Measurements from ENCODE around the gene TUBA1A.

The TUBA1A gene

DNA sequence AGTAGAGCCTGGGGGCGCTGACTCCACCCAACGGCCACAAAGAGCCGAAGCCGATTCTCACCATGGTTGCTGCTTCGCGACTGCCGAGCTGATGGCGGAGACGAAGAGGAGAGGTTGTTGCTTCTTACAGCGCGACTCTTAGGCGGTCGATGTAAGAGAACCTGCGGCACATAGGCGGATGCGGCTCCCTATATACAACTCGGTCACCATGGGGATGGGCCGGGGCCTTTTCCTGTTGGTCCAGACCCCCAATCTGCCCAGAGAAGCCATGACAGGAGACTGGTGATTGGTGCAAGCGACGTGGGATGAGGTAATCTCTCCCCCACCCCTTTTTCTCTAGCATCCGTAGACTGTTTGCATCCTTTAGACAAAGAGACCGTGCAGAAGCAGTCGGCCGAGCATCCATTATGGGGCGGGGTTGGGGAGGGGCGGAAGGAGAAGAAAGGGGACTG lies at the start of gene TUBA1A:
Gene TUBA1A (minus strand): TSS at position 165 of the 452 bp plus-strand sequence. CDS start 101 bp downstream, at position 64.
- Histone ChIP-seq H3K4me3 (ENCODE audit: low read depth, low read length) (peak within 1 kb of the TSS; percentile 86), H3K9me3 (ENCODE audit: control insufficient read depth, insufficient read depth, low read depth, low read length) (no peaks in the 10 kb centered on the region), H3K27ac (ENCODE audit: extremely low read depth, low read depth, low read length) (peak within 1 kb of the TSS; percentile 94), H3K36me3 (ENCODE audit: control insufficient read depth in 2 of 2, insufficient read depth in 1 of 2, low read length in 2 of 2) (peaks cover 16 to 20% of the 10 kb centered on the region in 2 experiments), H3K4me1 (ENCODE audit: control insufficient read depth, insufficient read depth, low read length) (peaks cover 6% of the 10 kb centered on the region; the same call in 1 of the 2 replicates)
- ChIA-PET POLR2A (interaction anchor here (0.6 to 4.8 kb wide), 27 partner anchors 9 to 1043 kb away, joined by 3 to 134 read pairs (median 5); partner anchors contain the start of genes LMBR1L, RHEBL1 and TUBA1B), CTCF (interaction anchor here (0.6 to 3.5 kb wide), 5 partner anchors 44 to 81 kb away, joined by 3 to 28 read pairs (median 3); partner anchors contain the start of gene TUBA1B)
- TF ChIP-seq ZNF670 (tag by site-specific recombination; IDR thresholded peaks at IDR 0.05; ENCODE audit: low read depth) (no peak), GLIS1 (tag by site-specific recombination; IDR thresholded peaks at IDR 0.05) (no peak), SCRT1 (tag by site-specific recombination; IDR thresholded peaks at IDR 0.05; ENCODE audit: borderline replicate concordance) (peak; percentile 89), ZBTB1 (tag by site-specific recombination; IDR thresholded peaks at IDR 0.05) (no peak), ZNF571 (tag by site-specific recombination; IDR thresholded peaks at IDR 0.05) (no peak), ZNF350 (tag by site-specific recombination; IDR thresholded peaks at IDR 0.05) (no peak), ZNF549 (tag by site-specific recombination; IDR thresholded peaks at IDR 0.05) (no peak), ZBTB20 (tag by site-specific recombination; IDR thresholded peaks at IDR 0.05) (no peak), HOXA7 (CRISPR knock-in tag; IDR thresholded peaks at IDR 0.05; ENCODE audit: borderline replicate concordance) (no peak), ZNF302 (tag by site-specific recombination; IDR thresholded peaks at IDR 0.05; ENCODE audit: low read depth) (no peak), ZNF10 (tag by site-specific recombination; IDR thresholded peaks at IDR 0.05) (no peak), ZFP69B (tag by site-specific recombination; IDR thresholded peaks at IDR 0.05) (no peak), ZNF664 (tag by site-specific recombination; IDR thresholded peaks at IDR 0.05) (no peak), ZNF121 (tag by site-specific recombination; IDR thresholded peaks at IDR 0.05) (no peak), ZNF19 (tag by site-specific recombination; IDR thresholded peaks at IDR 0.05; ENCODE audit: low read depth) (no peak), REPIN1 (tag by site-specific recombination; IDR thresholded peaks at IDR 0.05; ENCODE audit: low read depth) (no peak), ZSCAN23 (tag by site-specific recombination; IDR thresholded peaks at IDR 0.05) (no peak), ZNF830 (tag by site-specific recombination; IDR thresholded peaks at IDR 0.05; ENCODE audit: low read depth) (no peak), ZNF747 (tag by site-specific recombination; IDR thresholded peaks at IDR 0.05) (no peak), GLIS2 (tag by site-specific recombination; IDR thresholded peaks at IDR 0.05) (peak; percentile 71; the same call in 1 of the 2 replicates), ZNF391 (tag by site-specific recombination; IDR thresholded peaks at IDR 0.05; ENCODE audit: borderline replicate concordance, low read depth) (no peak), ZNF184 (tag by site-specific recombination; IDR thresholded peaks at IDR 0.05) (no peak)
- TF ChIP-seq, protein P1, sequence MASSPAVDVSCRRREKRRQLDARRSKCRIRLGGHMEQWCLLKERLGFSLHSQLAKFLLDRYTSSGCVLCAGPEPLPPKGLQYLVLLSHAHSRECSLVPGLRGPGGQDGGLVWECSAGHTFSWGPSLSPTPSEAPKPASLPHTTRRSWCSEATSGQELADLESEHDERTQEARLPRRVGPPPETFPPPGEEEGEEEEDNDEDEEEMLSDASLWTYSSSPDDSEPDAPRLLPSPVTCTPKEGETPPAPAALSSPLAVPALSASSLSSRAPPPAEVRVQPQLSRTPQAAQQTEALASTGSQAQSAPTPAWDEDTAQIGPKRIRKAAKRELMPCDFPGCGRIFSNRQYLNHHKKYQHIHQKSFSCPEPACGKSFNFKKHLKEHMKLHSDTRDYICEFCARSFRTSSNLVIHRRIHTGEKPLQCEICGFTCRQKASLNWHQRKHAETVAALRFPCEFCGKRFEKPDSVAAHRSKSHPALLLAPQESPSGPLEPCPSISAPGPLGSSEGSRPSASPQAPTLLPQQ (tag by site-specific recombination; IDR thresholded peaks at IDR 0.05): 0 out of 2 replicates have a peak, but pooled peaks have one; percentile 60
- TF ChIP-seq, protein P2, sequence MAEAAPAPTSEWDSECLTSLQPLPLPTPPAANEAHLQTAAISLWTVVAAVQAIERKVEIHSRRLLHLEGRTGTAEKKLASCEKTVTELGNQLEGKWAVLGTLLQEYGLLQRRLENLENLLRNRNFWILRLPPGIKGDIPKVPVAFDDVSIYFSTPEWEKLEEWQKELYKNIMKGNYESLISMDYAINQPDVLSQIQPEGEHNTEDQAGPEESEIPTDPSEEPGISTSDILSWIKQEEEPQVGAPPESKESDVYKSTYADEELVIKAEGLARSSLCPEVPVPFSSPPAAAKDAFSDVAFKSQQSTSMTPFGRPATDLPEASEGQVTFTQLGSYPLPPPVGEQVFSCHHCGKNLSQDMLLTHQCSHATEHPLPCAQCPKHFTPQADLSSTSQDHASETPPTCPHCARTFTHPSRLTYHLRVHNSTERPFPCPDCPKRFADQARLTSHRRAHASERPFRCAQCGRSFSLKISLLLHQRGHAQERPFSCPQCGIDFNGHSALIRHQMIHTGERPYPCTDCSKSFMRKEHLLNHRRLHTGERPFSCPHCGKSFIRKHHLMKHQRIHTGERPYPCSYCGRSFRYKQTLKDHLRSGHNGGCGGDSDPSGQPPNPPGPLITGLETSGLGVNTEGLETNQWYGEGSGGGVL (tag by site-specific recombination; IDR thresholded peaks at IDR 0.05): no peak
- TF ChIP-seq, protein P3, sequence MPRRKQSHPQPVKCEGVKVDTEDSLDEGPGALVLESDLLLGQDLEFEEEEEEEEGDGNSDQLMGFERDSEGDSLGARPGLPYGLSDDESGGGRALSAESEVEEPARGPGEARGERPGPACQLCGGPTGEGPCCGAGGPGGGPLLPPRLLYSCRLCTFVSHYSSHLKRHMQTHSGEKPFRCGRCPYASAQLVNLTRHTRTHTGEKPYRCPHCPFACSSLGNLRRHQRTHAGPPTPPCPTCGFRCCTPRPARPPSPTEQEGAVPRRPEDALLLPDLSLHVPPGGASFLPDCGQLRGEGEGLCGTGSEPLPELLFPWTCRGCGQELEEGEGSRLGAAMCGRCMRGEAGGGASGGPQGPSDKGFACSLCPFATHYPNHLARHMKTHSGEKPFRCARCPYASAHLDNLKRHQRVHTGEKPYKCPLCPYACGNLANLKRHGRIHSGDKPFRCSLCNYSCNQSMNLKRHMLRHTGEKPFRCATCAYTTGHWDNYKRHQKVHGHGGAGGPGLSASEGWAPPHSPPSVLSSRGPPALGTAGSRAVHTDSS (tag by site-specific recombination; IDR thresholded peaks at IDR 0.05): no peak
- TF ChIP-seq, protein P4, sequence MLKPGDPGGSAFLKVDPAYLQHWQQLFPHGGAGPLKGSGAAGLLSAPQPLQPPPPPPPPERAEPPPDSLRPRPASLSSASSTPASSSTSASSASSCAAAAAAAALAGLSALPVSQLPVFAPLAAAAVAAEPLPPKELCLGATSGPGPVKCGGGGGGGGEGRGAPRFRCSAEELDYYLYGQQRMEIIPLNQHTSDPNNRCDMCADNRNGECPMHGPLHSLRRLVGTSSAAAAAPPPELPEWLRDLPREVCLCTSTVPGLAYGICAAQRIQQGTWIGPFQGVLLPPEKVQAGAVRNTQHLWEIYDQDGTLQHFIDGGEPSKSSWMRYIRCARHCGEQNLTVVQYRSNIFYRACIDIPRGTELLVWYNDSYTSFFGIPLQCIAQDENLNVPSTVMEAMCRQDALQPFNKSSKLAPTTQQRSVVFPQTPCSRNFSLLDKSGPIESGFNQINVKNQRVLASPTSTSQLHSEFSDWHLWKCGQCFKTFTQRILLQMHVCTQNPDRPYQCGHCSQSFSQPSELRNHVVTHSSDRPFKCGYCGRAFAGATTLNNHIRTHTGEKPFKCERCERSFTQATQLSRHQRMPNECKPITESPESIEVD (tag by site-specific recombination; IDR thresholded peaks at IDR 0.05): no peak
- TF ChIP-seq, protein P5, sequence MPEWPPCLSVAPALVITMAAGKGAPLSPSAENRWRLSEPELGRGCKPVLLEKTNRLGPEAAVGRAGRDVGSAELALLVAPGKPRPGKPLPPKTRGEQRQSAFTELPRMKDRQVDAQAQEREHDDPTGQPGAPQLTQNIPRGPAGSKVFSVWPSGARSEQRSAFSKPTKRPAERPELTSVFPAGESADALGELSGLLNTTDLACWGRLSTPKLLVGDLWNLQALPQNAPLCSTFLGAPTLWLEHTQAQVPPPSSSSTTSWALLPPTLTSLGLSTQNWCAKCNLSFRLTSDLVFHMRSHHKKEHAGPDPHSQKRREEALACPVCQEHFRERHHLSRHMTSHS (tag by site-specific recombination; IDR thresholded peaks at IDR 0.05): no peak
- TF ChIP-seq, protein P6, sequence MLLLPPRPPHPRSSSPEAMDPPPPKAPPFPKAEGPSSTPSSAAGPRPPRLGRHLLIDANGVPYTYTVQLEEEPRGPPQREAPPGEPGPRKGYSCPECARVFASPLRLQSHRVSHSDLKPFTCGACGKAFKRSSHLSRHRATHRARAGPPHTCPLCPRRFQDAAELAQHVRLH (tag by site-specific recombination; IDR thresholded peaks at IDR 0.05): no peak
